Mucosa of gallbladder (tissue), 1 donor: Measurements from ENCODE around the gene KIAA1614. TPM values are rescaled to one million over a fixed set of nuclear protein-coding genes. Genes with fewer than 3 reads are reported as not detected.

ENCODE experiments used
- DNase-seq: peaks from one replicate; pipeline ENCODE4 v3.0.0-alpha.2; 2020; ENCODE audit warnings: low spot score
- total RNA-seq: library from RNA; stranded (reverse); gene quantifications from one replicate; pipeline ENCODE4 v1.2.1, GENCODE V29; 2021
- donor health status: DM: no; HTN: no; CAD: no.

Gene KIAA1614
- total RNA-seq, 1 donor from 2014 or later: 7.7 TPM

DNA sequence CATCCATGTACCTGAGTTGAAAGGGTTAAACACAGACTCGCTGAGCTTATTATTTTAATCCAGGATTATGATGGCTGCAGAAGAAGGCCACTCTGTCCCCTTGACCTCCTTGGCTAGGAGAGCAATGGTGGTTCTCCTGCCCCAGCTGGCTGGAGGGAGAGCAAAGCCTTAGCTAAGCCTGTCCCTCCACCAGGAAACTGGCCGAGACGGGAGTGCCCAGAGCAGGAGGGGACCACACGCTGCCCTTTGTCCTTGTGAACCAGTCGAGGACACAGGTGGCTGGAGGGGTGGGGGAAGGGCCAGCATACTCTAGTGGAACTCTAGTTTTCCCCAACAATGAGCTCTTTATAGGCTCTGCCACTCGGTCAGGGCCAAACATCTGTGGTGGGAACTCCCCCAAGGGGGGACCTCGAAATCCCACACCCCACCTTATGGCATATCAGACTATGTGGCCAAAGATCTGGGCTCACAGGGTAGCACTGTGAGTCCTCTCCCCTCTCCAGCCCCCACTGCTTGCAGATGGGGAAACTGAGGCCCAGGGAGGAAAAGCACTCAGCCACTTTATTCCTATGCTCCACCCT lies 12.9 kb downstream of the KIAA1614 start:
- DNase-seq: no peak

DNA sequence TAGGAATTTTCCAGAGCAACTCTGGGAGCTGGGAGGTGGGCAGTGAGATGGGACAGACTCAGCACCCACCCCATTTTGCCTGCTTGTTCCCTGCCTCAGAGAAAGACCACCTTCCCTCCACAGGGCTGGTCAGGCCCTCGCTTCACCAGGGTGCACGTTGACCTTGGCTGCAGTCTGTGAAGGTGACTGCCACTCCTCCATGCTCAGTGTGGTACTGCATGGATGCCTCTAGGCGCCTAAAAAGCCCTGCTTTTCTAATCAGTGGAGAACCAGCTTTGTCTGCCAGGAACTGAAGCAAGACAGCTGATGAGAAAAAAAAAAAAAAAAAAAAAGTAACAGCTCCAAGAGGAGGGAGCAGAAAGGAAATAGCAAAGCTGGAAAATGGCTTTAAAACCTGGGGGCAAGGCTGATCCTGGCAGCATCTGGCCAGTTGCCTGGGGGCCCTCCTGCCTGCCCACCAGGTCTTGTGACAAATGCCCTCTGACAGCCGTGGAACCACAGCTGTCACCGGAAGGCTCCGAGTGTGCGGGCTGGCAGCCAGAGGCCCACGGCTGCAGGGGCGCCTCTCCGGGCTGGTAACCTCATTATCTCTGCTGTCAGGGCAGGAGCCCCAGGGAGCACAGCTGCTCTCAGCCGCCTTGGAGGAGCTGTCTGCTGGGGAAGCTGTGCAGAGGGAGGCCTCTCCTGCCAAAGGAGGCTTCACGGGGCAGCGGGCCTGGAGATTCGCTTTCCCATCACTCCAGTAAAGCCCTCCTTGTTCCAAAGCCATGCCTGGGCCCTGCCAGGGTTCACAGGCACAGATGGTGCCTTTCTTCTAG lies 13.7 kb downstream of the KIAA1614 start:
- DNase-seq: peak; percentile 46

DNA sequence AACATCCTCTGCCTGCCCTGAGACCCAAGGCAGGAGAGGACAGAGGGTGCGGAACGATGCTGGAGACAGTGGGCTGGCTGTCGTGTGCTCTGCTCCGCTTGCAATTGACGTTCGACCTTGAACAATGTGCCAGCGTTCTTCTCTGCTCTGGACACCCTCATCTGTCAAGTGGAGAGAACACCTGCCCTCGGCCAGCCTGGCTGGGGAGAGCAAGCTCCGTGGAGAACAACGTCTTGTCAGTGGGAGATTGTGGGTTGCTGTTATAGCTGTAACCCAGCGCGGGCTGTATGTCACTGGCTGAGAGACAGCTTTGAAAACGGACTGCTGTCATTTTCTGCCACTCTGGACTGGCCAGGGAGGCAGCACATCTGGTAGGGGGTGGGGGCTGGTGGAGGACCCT lies 14.7 kb downstream of the KIAA1614 start:
- no peak for DNase-seq

DNA sequence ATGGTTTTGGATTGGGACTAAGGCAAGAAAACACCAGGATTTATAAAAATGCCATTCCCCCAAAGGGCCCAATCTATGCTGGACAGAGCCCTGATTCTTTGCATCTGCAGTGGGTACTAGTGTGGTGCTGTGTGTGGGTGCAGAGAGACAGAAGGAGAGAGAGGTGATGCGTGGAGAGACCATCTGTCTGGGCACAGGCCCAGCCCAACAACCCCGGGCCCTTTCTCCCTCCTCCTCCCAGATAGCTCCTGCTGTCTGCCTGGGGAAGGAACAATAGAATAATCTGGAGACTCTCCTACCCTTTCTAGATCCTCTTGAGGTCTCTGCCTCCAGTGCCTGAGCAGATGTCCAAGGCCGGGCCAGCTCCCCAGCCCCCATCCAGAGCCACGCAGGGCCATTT lies 15.1 kb downstream of the KIAA1614 start:
- DNase-seq: no peak

DNA sequence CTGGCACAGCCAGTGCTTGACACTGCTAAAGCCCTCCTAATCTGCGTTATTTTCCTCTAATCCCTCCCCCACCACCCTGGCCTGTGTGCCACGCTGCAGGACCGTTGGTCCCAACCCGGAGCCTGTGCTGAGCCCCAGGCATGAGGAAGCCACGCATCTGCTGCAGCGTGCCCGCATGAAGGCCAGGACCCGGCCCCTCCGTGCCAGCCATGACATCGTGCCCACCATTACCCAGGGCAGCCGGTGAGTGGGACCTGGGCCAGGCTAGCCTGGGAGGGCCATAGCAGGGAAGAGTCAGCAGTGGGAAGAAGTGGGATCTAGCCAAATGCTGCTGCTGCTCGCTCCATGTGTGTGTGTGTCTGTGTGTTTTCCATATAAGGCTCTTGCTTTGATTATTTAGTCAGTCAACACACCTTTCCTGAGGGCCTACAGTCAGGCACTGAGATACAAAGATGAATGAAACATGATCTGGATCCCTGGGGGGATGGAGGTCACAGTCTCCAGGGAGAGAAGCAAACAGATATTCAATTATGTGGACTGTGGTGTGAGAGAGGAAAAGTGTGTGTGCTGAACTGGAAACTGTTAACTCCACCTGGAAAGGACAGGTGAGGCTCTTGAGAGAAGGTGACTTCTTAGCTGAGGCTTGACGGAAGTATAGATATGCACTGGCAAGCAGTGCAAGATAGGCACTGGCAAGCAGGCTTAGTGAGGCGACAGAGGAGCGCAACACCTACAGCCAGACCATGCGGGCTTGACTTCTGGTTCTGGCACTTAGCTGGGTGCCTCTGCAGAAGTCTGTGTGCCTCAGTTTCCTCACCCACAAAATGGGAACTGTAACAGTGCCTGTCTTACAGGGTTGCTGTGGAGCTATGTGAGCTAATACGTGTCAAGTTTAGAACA lies 15.9 kb downstream of the KIAA1614 start:
- DNase-seq: no peak

DNA sequence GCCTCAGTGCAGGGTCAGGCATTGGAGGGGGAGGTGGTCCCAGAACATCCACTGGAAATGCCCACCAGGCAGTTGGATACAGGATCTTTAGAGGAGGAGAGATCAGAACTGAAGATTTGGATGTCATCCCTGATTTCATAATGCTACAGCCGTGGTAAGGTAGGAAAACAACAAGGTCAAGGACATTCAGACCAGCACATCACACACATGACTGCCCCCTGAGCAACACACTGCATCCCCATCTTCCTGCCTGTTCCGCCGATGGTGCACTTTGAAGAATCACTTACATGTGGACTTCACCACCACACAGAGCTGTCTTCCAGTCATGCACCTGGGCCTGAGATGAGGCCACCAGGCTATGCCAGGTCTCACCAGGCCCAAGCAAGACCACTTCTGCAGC lies 16.7 kb downstream of the KIAA1614 start:
- DNase-seq: no peak

DNA sequence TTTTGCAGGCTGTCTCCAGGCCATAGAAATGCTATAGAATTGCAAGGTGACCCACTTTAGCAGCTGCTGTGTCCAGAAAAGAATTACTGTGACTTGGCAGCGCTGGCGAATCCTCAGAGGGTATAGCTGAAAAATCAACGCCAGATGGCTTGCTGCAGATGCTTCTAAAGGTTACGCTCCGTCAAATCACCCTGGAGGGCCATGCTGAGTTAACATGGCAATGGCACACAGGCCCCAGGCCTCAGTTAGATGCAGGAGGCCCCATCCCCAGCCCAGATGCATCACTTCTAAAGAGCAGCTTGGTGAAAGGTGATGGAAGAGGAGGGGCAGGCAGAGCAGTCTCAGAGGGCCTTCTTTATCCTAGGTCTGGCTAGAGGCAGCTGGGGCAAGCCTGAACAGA lies 18.0 kb downstream of the KIAA1614 start:
- DNase-seq: no peak

DNA sequence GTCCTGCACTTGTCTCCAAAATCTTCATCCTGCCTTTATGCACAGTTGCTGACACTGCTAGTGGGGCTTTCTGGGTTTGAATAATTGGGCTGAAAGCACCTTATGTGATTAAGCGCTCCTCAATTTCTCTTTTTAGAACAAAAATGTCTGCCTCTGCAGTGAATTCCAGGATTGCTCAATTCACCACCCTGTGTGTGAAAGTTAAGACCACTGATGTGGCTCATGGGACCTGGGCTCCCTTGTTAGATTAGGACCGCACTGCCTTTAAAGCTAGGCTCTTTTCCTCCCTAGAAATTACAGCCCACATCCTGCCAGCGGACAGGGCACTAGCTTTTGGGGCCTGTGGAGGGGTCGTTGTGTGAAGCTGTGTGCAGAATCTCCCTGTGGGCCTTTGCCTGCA lies 18.8 kb downstream of the KIAA1614 start:
- no peak for DNase-seq

DNA sequence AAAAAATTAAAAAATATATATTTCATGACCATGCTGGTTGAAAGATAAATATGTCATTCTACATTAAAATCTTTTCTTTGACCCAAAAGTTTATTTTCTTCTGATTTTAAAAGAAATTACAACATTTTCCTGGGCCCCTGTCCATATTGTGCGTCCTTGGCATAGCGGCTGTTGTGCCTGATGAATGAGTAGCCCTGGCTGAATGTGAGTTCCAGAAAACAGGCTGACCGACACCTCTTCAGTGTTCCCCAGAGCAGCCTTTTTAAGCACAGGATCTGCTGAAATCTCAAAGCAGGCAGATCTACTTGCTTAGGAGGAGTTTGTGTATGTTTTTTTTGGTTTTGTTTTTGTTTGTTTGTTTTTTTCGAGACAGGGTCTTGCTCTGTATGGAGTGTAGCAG lies 19.7 kb downstream of the KIAA1614 start:
- no peak for DNase-seq

DNA sequence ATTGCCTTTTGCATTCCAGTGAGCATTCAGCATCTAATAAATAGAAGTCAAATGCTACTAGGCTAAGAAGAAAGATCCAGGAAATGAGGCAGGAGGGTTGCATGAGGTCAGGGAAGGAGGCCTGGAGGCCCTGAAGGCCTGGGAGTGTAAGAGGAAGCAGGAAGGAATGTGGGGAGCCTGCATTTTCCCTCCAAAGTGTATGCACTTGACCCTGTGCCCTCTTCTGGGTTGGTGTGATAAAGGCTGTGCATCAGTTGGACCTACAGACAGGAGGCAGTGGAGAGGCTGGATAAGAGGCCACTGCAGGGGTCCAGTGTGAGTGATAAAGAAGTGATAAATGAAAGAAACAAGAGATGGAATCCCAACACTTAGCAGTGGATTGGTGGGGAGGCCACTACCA lies 20.4 kb downstream of the KIAA1614 start:
- no peak for DNase-seq

DNA sequence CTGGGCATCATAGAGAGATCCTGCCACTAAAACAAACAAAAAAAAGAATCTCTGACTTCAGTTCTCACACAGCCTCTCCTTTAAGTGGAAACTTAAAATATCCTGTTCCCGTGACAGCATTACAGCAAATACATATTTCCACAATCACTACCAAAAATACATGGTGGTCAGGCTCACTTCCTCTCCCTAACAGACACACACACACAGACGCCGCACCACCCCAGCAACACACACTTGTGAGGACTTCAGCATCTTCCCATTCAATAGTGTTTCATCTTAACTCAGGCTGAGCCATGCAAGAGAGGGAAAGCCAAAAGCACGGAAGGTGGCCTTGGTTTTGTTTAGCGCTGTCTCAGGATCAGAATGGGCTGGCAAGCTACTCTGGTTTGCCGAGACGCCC lies 21.9 kb downstream of the KIAA1614 start:
- no peak for DNase-seq

DNA sequence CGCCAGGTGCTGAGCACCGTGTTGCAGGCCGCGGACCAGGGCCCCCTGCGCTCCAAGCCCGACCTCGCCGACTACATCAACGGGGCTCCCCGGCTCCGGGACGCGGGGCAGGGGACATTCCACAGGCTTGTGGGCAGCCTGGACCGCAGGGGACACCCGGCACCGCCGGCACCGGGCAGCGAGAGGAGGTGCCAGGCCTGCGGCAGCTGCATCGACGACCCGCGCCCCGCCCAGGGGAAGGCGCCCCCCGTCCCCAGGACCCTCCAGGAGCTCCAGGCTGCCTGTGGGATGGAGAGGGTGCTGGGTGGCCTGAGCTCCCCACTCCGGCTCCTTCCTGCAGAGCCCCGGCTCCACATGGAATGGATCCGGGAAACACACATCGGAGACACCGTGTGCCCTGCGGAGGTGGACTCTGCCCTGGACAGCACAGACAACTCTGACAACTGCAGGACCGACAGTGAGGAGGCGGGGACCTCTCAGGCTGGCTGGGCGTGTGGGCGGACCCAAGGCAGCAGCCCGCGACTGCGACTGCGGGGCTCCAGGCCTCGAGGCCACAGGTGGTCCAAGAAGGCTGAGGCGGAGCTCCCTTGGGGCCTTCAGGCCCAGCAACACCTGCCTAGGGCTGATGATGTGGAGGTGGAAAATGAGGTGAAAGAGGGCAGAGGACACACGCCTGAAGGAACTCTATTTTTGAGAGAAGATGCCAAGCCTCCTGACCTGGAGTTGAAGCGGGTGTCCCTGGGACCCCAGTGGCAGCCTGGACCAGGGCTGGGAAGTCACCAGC lies 22.8 kb downstream of the KIAA1614 start:
- peak; percentile 73 for DNase-seq

DNA sequence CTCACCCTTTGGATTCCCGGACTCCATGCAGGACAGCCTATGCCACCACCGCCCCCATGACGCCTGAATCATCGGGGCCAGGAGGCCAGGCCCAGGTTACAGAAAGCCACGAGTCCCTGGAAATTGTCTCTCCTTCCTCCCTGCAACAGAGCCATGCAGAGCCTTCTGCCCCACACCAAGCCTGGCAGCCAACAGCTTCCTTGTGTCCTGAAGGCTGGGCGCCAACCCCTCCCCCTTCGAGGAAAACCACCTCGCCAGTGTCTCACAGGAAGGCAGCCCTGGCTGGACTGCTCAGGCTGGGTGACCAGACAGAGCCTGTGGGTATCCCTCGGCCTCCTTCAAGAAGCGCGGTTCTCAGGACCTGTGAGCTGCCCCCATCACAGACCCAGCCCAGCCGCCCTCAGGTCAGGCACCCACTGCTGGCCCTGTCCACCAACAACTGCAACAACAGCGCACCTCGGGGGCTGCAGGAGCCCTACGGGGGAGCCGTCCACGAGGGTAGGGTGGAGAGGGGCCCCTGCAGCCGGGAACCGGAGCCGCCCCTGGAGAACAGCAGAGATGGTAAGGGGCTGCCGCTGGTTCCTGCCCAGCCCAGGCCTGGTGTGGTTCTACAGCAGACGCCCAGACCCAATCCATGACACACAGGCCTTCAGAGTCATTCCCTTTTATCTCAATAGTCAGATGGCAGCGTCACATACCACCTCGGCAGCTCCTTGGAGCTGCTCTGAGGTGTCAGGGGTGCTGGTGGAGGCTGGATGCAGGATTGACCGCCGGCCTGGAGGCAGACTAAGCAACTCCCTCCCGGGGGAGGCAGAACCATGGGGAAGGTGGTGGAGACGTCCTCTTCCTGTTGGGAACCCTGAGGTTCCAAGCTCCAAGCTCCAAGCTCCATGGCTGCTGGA lies 23.7 kb downstream of the KIAA1614 start:
- DNase-seq: peak; percentile 61

DNA sequence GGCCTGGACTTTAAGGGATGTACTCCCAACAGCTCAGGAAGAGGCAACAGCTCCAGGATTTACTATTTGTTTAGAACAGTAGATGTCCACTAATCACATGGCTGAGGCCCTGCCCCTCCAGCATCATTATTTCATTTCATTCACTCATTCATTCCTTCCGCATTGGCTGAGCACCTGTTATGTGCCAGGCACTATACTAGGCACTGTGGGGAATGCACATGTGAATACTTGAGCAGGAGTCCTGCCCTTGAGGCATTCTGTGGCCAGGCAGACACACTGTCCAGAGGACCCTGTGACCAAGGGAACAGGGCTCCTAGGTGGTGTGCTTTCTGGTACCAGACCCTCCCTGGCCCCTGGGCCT lies 24.3 kb downstream of the KIAA1614 start:
- DNase-seq: no peak

DNA sequence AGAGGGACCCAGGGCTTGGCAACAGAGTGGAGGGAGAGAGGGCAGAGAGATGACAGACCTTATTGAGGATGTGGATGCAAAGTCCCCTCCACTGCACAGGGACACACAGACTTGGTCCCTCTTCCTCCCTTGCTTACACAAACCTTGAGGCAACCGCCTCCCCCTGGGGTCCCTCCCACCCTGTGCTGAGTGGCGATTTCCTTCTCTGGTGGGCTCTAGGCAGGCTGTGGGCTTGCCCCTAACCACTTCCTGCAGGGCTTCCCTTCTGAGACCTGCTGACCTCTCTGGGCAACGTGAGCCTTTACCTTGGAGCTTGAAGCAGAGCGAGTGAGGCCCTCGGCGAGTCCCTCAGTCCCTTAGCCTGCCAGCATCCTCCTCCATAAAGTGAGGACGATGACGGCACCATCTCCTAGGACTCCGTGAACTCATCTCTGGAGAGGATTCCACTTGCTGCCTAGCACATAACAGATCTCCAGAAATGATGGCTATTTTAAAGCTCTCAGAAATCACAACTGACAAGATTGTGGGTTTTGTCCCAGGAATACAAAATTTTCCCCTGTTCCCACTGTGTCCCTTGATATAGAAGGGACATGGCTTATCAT lies 25.0 kb downstream of the KIAA1614 start:
- no peak for DNase-seq

DNA sequence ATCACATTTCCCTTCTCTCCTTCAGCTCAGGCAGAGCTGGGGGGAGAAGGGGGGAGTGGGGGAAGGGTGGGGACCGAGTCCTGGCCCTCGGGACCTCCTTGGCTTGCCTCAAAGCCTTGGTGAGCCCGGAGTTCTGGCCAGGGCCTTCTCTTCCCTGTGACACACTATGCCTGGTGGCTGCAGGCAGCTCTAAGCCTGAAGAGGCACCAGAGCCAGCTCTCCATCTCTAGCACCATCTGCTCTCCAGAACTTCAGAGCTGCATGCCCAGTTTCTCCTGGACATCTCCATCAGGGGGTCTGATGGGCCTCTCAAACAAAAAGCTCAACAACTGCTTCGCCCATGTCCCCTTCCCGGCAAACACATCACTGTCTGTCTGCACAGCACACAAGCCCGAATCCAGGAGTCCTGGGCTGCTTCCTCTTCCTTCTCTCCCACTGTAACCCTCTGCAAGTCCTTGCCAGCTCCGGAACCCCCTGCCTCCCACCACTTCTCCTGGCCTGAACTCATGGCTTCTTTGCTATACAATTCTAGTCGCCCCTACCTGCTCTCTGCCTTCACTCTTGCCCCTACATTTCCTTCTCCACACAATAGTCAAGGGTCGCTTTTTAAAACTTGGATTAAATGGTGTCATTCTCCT lies 26.5 kb downstream of the KIAA1614 start:
- no peak for DNase-seq

DNA sequence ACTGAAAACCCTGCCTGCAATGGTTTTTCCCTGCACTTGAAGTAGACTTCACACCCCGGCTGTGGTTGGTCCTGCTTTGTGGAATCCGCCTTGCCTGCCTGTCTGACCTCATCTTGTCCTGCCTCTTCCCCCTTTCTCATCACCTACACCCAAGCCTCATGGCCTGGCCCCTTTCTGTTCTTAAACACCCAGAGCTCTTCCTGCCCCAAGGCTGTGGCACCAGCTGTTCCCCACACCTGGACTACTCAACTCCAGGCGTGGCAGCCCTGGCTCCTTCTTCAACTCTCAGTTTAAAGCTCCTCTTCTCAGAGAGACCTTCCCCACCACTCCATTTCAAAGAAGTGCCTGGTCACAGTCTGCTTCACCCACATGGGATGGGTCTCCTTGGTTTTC lies 27.0 kb downstream of the KIAA1614 start:
- DNase-seq: no peak

DNA sequence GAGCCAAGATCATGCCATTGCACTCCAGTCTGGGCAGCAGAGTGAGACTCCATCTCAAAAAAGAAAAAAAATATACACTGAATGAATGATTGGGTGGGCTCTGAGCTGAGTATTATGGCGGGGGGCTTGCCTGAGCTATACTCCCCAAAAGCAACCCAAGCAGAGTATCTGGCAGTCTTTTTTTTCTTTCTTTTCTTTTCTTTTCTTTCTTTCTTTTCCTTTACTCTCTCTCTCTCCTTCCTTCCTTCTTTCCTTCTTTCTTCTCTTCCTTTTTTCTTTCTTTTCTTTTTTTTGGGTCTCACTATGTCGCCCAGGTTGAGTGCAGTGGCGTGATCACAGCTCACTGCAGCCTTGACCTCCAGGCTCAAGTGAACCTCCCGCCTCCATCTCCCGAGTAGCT lies 27.7 kb downstream of the KIAA1614 start:
- DNase-seq: no peak

DNA sequence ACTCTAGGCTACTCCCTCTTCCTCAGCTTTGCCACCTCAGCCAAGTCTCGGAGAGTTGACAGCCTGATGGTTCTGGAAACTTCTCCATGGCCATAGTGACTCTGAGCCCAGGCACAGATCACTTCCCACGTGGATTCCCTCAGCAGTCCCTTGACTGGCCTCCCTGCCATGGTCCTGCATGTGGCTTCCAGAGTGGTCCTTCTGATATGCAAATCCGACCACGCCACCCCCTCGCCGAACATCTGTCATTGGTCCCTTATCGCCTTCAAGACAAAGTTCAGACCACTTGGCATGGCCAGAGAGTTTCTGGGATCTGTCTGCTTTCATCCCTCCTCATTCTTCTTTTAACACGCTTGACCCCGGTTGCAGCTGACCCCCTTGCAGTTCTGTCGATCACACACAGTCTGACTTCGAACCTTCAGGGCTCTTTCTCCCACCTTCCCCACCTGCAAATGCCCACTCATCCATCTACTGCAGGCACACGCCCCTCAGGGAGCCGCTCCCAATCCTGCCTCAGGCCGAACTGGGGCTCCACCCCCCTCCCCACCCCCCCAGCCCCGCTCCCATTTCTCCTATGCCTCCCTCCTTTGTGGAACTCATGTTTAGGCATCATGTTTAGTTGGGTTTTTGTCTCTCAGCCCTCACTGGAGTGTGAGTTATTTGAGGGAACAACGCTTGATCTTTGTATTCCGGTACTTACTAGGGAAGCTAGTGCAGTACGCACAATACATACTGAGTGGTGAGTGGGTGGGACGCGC lies 29.0 kb downstream of the KIAA1614 start:
- no peak for DNase-seq
